OCI-LY1 (cell line): ENCODE results near the gene OGFOD3.
"Not testable (repeated sequence)": the region's sequence is repeated elsewhere in the genome, so short reads cannot be mapped to it uniquely, and the experiment has no call there.

Source experiments
- H2AFZ ChIP-seq: fragments of 200-600 bp; sonication (generic), shearing (Covaris generic); 2 replicates; pipeline ENCODE4 v1.6.0; 2014; ENCODE audit warnings: antibody characterized with exemption, mild to moderate bottlenecking, low read length
- H3F3A ChIP-seq: fragments of 200-600 bp; sonication (generic), shearing (Covaris generic); 2 replicates; pipeline ENCODE4 v1.6.0; 2014; ENCODE audit warnings: mild to moderate bottlenecking, antibody characterized with exemption, low read length, moderate library complexity; ENCODE audit not compliant: insufficient read depth
- H3K27ac ChIP-seq: fragments of 200-600 bp; sonication (generic); 2 replicates; pipeline ENCODE4 v1.5.1; 2014; ENCODE audit warnings: low read length, mixed run types, mild to moderate bottlenecking, low read depth; ENCODE audit not compliant: poor library complexity, severe bottlenecking
- H3K27me3 ChIP-seq: fragments of 200-600 bp; sonication (generic); 2 replicates; pipeline ENCODE4 v1.6.0; 2014; ENCODE audit warnings: antibody characterized with exemption, mild to moderate bottlenecking, low read length, moderate library complexity; ENCODE audit not compliant: insufficient read depth
- H3K36me3 ChIP-seq: fragments of 200-600 bp; sonication (generic); 2 replicates; pipeline ENCODE4 v1.6.1; 2014; ENCODE audit warnings: mild to moderate bottlenecking, antibody characterized with exemption, low read length, moderate library complexity, mixed read lengths; ENCODE audit not compliant: insufficient read depth
- H3K4me1 ChIP-seq: fragments of 200-600 bp; sonication (generic); 2 replicates; pipeline ENCODE4 v1.5.1; 2014; ENCODE audit warnings: mild to moderate bottlenecking, low read length, moderate library complexity; ENCODE audit not compliant: insufficient read depth, severe bottlenecking
- H3K4me2 ChIP-seq: fragments of 200-600 bp; sonication (generic), shearing (Covaris generic); 2 replicates; pipeline ENCODE4 v1.6.1; 2014; ENCODE audit warnings: low read length
- H3K4me3 ChIP-seq: fragments of 200-600 bp; sonication (generic); 2 replicates; pipeline ENCODE4 v1.5.1; 2014; ENCODE audit warnings: low read length, low read depth, mild to moderate bottlenecking, mixed read lengths; ENCODE audit not compliant: poor library complexity, severe bottlenecking
- H3K79me2 ChIP-seq: fragments of 200-600 bp; shearing (Covaris generic); 2 replicates; pipeline ENCODE4 v1.6.1; 2016; ENCODE audit warnings: mixed run types, low read length, mixed read lengths; ENCODE audit not compliant: insufficient read depth
- H3K9ac ChIP-seq: fragments of 200-600 bp; sonication (generic), shearing (Covaris generic); 2 replicates; pipeline ENCODE4 v1.6.1; 2014; ENCODE audit warnings: mild to moderate bottlenecking, low read length, mixed read lengths
- H3K9me2 ChIP-seq: fragments of 200-600 bp; sonication (generic), shearing (Covaris generic); 2 replicates; pipeline ENCODE4 v1.6.1; 2014; ENCODE audit warnings: low read depth, mild to moderate bottlenecking, low read length, mixed read lengths
- H3K9me3 ChIP-seq: fragments of 200-600 bp; shearing (Covaris generic); 2 replicates; pipeline ENCODE4 v1.6.1; 2014; ENCODE audit warnings: low read length, mixed read lengths
- H4K20me1 ChIP-seq: fragments of 200-600 bp; sonication (generic), shearing (Covaris generic); 2 replicates; pipeline ENCODE4 v1.6.0; 2016; ENCODE audit warnings: mild to moderate bottlenecking, low read length; ENCODE audit not compliant: insufficient read depth
- CTCF ChIP-seq: fragments of 200-600 bp; sonication (generic), shearing (Covaris generic); IDR thresholded peaks from 2 replicates; pipeline ENCODE4 v1.5.1; 2017; ENCODE audit warnings: mild to moderate bottlenecking, antibody characterized with exemption, low read length, moderate library complexity, mixed read lengths
- EZH2 ChIP-seq: fragments of 200-600 bp; sonication (generic), shearing (Covaris generic); IDR thresholded peaks from 2 replicates; pipeline ENCODE4 v1.8.0; 2017; ENCODE audit warnings: borderline replicate concordance, mixed run types, mild to moderate bottlenecking, antibody characterized with exemption, low read length, moderate library complexity, mixed read lengths

The OGFOD3 gene

GRCh38 chr17:82365606-82366295, 52.6 kb downstream of the OGFOD3 start:
- Histone ChIP-seq H3K9me3 (no peaks in the 10 kb centered on the region), H3K9ac (no peak overlapping the region), H3K4me2 (no peak overlapping the region)

GRCh38 chr17:82361885-82362633, 56.3 kb downstream of the OGFOD3 start:
- no peak overlapping the region for H3K4me3 ChIP-seq
- TF ChIP-seq CTCF (no peak), EZH2 (no peak)
- H2AFZ ChIP-seq, result no peak overlapping the region
- no peaks in the 10 kb centered on the region for H3K79me2 ChIP-seq
- no peaks in the 10 kb centered on the region for H3K9me3 ChIP-seq
- no peaks in the 10 kb centered on the region for H4K20me1 ChIP-seq
- H3K9me2 ChIP-seq, result no peaks in the 10 kb centered on the region
- H3K4me1 ChIP-seq, result peaks cover 15% of the 10 kb centered on the region
- H3K27me3 ChIP-seq, result no peaks in the 10 kb centered on the region
- H3K36me3 ChIP-seq, result no peaks in the 10 kb centered on the region
- H3F3A ChIP-seq, result no peaks in the 10 kb centered on the region
- H3K4me2 ChIP-seq, result no peak overlapping the region
- no peak overlapping the region for H3K27ac ChIP-seq
- H3K9ac ChIP-seq, result no peak overlapping the region

More at GRCh38 chr17:82365606-82366295, 52.6 kb downstream of the OGFOD3 start:
- no peaks in the 10 kb centered on the region for H4K20me1 ChIP-seq
- no peaks in the 10 kb centered on the region for H3K79me2 ChIP-seq
- TF ChIP-seq EZH2 (no peak), CTCF (no peak)
- H3K36me3 ChIP-seq, result no peaks in the 10 kb centered on the region; the same call in 1 of the 2 replicates
- no peaks in the 10 kb centered on the region for H3F3A ChIP-seq
- H3K4me3 ChIP-seq, result no peak overlapping the region
- no peak overlapping the region for H2AFZ ChIP-seq
- H3K9me2 ChIP-seq, result no peaks in the 10 kb centered on the region
- H3K27ac ChIP-seq, result no peak overlapping the region
- H3K4me1 ChIP-seq, result peaks cover 13% of the 10 kb centered on the region
- H3K27me3 ChIP-seq, result no peaks in the 10 kb centered on the region

GRCh38 chr17:82359451-82360074, 58.8 kb downstream of the OGFOD3 start:
- not testable (repeated sequence) for H3K4me2 ChIP-seq

More at GRCh38 chr17:82359451-82360074, 58.8 kb downstream of the OGFOD3 start:
- H3K27ac ChIP-seq, H4K20me1 ChIP-seq, H3K4me3 ChIP-seq, H3K9me3 ChIP-seq, H3K9ac ChIP-seq, H2AFZ ChIP-seq, H3K9me2 ChIP-seq, H3K36me3 ChIP-seq, H3K27me3 ChIP-seq, H3K79me2 ChIP-seq, H3F3A ChIP-seq: not testable (repeated sequence)
- peaks cover 29% of the 10 kb centered on the region for H3K4me1 ChIP-seq
